ENCODE data around the gene CLCA4. TPM values are rescaled to one million over a fixed set of nuclear protein-coding genes. Genes with fewer than 3 reads are reported as not detected.

CLCA4 gene, protein sequence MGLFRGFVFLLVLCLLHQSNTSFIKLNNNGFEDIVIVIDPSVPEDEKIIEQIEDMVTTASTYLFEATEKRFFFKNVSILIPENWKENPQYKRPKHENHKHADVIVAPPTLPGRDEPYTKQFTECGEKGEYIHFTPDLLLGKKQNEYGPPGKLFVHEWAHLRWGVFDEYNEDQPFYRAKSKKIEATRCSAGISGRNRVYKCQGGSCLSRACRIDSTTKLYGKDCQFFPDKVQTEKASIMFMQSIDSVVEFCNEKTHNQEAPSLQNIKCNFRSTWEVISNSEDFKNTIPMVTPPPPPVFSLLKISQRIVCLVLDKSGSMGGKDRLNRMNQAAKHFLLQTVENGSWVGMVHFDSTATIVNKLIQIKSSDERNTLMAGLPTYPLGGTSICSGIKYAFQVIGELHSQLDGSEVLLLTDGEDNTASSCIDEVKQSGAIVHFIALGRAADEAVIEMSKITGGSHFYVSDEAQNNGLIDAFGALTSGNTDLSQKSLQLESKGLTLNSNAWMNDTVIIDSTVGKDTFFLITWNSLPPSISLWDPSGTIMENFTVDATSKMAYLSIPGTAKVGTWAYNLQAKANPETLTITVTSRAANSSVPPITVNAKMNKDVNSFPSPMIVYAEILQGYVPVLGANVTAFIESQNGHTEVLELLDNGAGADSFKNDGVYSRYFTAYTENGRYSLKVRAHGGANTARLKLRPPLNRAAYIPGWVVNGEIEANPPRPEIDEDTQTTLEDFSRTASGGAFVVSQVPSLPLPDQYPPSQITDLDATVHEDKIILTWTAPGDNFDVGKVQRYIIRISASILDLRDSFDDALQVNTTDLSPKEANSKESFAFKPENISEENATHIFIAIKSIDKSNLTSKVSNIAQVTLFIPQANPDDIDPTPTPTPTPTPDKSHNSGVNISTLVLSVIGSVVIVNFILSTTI
- total RNA-seq: not detected in 2 replicates

DNA sequence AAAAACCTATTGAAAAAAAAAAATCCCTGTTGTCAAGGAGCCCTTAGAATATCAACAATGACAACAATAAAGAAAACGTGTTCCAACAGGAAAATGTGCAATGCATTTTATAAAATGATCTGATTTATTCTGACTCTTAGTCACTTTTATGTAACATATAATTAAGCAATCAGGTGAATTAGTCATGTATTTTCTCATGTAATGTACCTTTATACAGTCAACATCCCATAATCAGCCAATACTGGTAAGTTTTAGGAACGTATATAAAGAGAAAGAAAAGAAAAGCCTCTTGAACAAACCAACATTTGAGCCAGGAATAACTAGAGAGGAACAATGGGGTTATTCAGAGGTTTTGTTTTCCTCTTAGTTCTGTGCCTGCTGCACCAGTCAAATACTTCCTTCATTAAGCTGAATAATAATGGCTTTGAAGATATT lies at the start of gene CLCA4:
Gene CLCA4, plus strand, starts transcription at position 292 of the 435 bp plus-strand sequence. Its CDS starts 42 bp downstream, at position 334.

Other genes with a start within 250 kb of the CLCA4 start
- gene ODF2L, start 150.8 kb upstream of the CLCA4 start, total RNA-seq: 9.4 and 14.1 TPM in 2 replicates
- gene CLCA2, start 122.9 kb upstream of the CLCA4 start, total RNA-seq: 1.1 and 4.3 TPM in 2 replicates
- gene CLCA1, start 78.2 kb upstream of the CLCA4 start, total RNA-seq: not detected in 2 replicates
- gene SH3GLB1, start 157.5 kb downstream of the CLCA4 start, total RNA-seq: 62.8 and 96.1 TPM in 2 replicates